Measurements from ENCODE around the gene CASP3. TPM values are rescaled to one million over a fixed set of nuclear protein-coding genes. Genes with fewer than 3 reads are reported as not detected.

Gene CASP3
- total RNA-seq, 1 experiment from 2014 or later, result 65.5 TPM

GRCh38 chr4:184675018-184675417, 25.8 kb upstream of the CASP3 start:
- no peaks in the 10 kb centered on the region for H3K9me3 ChIP-seq (ENCODE audit: low read depth, low read length, poor library complexity, severe bottlenecking)
- intact Hi-C loops (cut with micrococcal nuclease; ENCODE audit: unreplicated experiment), result no loop called here
- no peak for TF ChIP-seq EZH2 (IDR thresholded peaks at IDR 0.05; ENCODE audit: borderline replicate concordance, low read depth, low read length, poor library complexity, severe bottlenecking)
- no peak for TF ChIP-seq CTCF (conservative IDR thresholded peaks at IDR 0.05; ENCODE audit: low read depth, low read length)
- CTCF ChIA-PET, result no interaction called here
- DNase-seq (ENCODE audit: low spot score), result no peak
- H3K4me1 ChIP-seq (ENCODE audit: insufficient read depth, low read length, poor library complexity, severe bottlenecking), result no peaks in the 10 kb centered on the region
- peaks cover 11% of the 10 kb centered on the region for H3K36me3 ChIP-seq (ENCODE audit: insufficient read depth, low read length, poor library complexity, severe bottlenecking)
- no peaks in the 10 kb centered on the region for H3K27me3 ChIP-seq (replicated peaks; ENCODE audit: insufficient read depth, low read depth, low read length, poor library complexity)
- POLR2A ChIA-PET (ENCODE audit: low non-redundant PET), result no interaction called here
- BruUV-seq (replicated peaks), result no TSS peak
- H3K27ac ChIP-seq (ENCODE audit: low read depth, low read length, poor library complexity, severe bottlenecking), result no peak overlapping the region
- H3K4me3 ChIP-seq (ENCODE audit: low read depth, low read length, poor library complexity, severe bottlenecking), result no peak overlapping the region

DNA sequence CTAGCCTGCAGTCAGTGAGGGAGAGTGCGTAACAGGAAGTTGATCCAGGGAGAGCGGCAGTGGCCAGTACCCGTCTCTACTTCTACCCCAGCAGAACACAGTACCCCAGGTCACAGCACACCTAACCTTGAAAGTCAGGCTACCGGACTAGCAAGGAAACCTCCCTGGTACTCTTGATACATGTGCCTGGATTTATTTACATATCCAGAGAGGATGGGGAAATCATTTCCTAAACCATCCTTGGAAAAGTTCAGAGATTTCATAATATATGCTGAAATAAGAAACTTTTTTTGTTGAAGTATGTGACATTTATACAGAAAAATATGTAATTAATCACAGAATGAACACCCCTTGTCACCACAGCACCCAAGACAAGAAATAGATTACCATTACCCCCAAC, 24.8 kb upstream of the CASP3 start:
- H3K36me3 ChIP-seq (ENCODE audit: insufficient read depth, low read length, poor library complexity, severe bottlenecking), result peaks cover 11% of the 10 kb centered on the region
- no peak overlapping the region for H3K4me3 ChIP-seq (ENCODE audit: low read depth, low read length, poor library complexity, severe bottlenecking)
- intact Hi-C loops (cut with micrococcal nuclease; ENCODE audit: unreplicated experiment), result no loop called here
- no TSS peak for BruUV-seq (replicated peaks)
- no peaks in the 10 kb centered on the region for H3K27me3 ChIP-seq (replicated peaks; ENCODE audit: insufficient read depth, low read depth, low read length, poor library complexity)
- ChIA-PET CTCF (no interaction called here), POLR2A (ENCODE audit: low non-redundant PET) (interaction anchor here (0.6 kb wide), 1 partner anchor 24 kb away, joined by 5 read pairs; the partner anchor contains the start of genes CASP3 and PRIMPOL)
- H3K4me1 ChIP-seq (ENCODE audit: insufficient read depth, low read length, poor library complexity, severe bottlenecking), result no peaks in the 10 kb centered on the region
- no peak overlapping the region for H3K27ac ChIP-seq (ENCODE audit: low read depth, low read length, poor library complexity, severe bottlenecking)
- no peaks in the 10 kb centered on the region for H3K9me3 ChIP-seq (ENCODE audit: low read depth, low read length, poor library complexity, severe bottlenecking)
- no peak for DNase-seq (ENCODE audit: low spot score)
- TF ChIP-seq CTCF (conservative IDR thresholded peaks at IDR 0.05; ENCODE audit: low read depth, low read length) (no peak), EZH2 (IDR thresholded peaks at IDR 0.05; ENCODE audit: borderline replicate concordance, low read depth, low read length, poor library complexity, severe bottlenecking) (no peak)

GRCh38 chr4:184672741-184673140, 23.5 kb upstream of the CASP3 start:
- no peaks in the 10 kb centered on the region for H3K4me1 ChIP-seq (ENCODE audit: insufficient read depth, low read length, poor library complexity, severe bottlenecking)
- H3K9me3 ChIP-seq (ENCODE audit: low read depth, low read length, poor library complexity, severe bottlenecking), result no peaks in the 10 kb centered on the region
- POLR2A ChIA-PET (ENCODE audit: low non-redundant PET), result no interaction called here
- no peak overlapping the region for H3K4me3 ChIP-seq (ENCODE audit: low read depth, low read length, poor library complexity, severe bottlenecking)
- H3K27ac ChIP-seq (ENCODE audit: low read depth, low read length, poor library complexity, severe bottlenecking), result no peak overlapping the region
- TF ChIP-seq EZH2 (IDR thresholded peaks at IDR 0.05; ENCODE audit: borderline replicate concordance, low read depth, low read length, poor library complexity, severe bottlenecking) (no peak), CTCF (conservative IDR thresholded peaks at IDR 0.05; ENCODE audit: low read depth, low read length) (no peak)
- BruUV-seq (replicated peaks), result no TSS peak
- H3K27me3 ChIP-seq (replicated peaks; ENCODE audit: insufficient read depth, low read depth, low read length, poor library complexity), result no peaks in the 10 kb centered on the region
- intact Hi-C loops (cut with micrococcal nuclease; ENCODE audit: unreplicated experiment), result no loop called here
- no peak for DNase-seq (ENCODE audit: low spot score)
- H3K36me3 ChIP-seq (ENCODE audit: insufficient read depth, low read length, poor library complexity, severe bottlenecking), result peaks cover 18% of the 10 kb centered on the region
- CTCF ChIA-PET, result no interaction called here
